PFSK-1 (cell line): ENCODE results near the gene USP13.

Experiments
- FOXP2 ChIP-seq: optimal IDR thresholded peaks from 2 replicates; pipeline ENCODE3; 2011; ENCODE audit warnings: borderline replicate concordance, control low read depth, inconsistent platforms; ENCODE audit not compliant: insufficient read depth; ENCODE audit errors: extremely low read length, extremely low read depth
- POLR2AphosphoS5 ChIP-seq: IDR thresholded peaks from 2 replicates; pipeline ENCODE4 v1.6.1; 2012; ENCODE audit warnings: low read depth, mild to moderate bottlenecking, control low read depth, low read length, moderate library complexity
- REST ChIP-seq, 2 experiments: IDR thresholded peaks; 2 replicates each; pipeline versions ENCODE4 v1.6.1 to v1.8.0; 2011 to 2012; ENCODE audit warnings: low read depth in 2 of 2, low read length in 2 of 2, control low read depth in 1 of 2, inconsistent platforms in 1 of 2, mild to moderate bottlenecking in 1 of 2, moderate library complexity in 1 of 2; ENCODE audit not compliant: insufficient read depth in 1 of 2
- SIN3A ChIP-seq: IDR thresholded peaks from 2 replicates; pipeline ENCODE4 v1.6.1; 2012; ENCODE audit warnings: mild to moderate bottlenecking, low read length, moderate library complexity, borderline replicate concordance; ENCODE audit not compliant: insufficient read depth
- TAF1 ChIP-seq: IDR thresholded peaks from 2 replicates; pipeline ENCODE4 v1.6.1; 2012; ENCODE audit warnings: low read length, control low read depth, borderline replicate concordance; ENCODE audit not compliant: insufficient read depth

The USP13 gene

GRCh38 chr3:179788996-179789395 lies 136.2 kb downstream of the USP13 start:
- no peak for TF ChIP-seq REST (IDR thresholded peaks at IDR 0.05; ENCODE audit: insufficient read depth in 1 of 2, low read depth in 2 of 2, low read length in 2 of 2)
- TF ChIP-seq POLR2AphosphoS5: no peak
- no peak for TF ChIP-seq TAF1
- no peak for TF ChIP-seq SIN3A
- TF ChIP-seq FOXP2: no peak

- TF ChIP-seq POLR2AphosphoS5 (no peak), TAF1 (no peak), FOXP2 (no peak), REST (IDR thresholded peaks at IDR 0.05; ENCODE audit: insufficient read depth in 1 of 2, low read depth in 2 of 2, low read length in 2 of 2) (no peak), SIN3A (no peak)
Measured at GRCh38 chr3:179791793-179792192, 139.0 kb downstream of the USP13 start.

- TF ChIP-seq REST (IDR thresholded peaks at IDR 0.05; ENCODE audit: insufficient read depth in 1 of 2, low read depth in 2 of 2, low read length in 2 of 2) (no peak), TAF1 (no peak), FOXP2 (no peak), SIN3A (no peak), POLR2AphosphoS5 (no peak)
Measured at GRCh38 chr3:179794355-179794754, 141.5 kb downstream of the USP13 start.

GRCh38 chr3:179796421-179796820 lies 143.6 kb downstream of the USP13 start:
- TF ChIP-seq REST (IDR thresholded peaks at IDR 0.05; ENCODE audit: insufficient read depth in 1 of 2, low read depth in 2 of 2, low read length in 2 of 2): no peak
- no peak for TF ChIP-seq TAF1
- TF ChIP-seq POLR2AphosphoS5: no peak
- TF ChIP-seq FOXP2: no peak
- TF ChIP-seq SIN3A: no peak

- TF ChIP-seq POLR2AphosphoS5 (no peak), REST (IDR thresholded peaks at IDR 0.05; ENCODE audit: insufficient read depth in 1 of 2, low read depth in 2 of 2, low read length in 2 of 2) (no peak), TAF1 (no peak), SIN3A (no peak), FOXP2 (no peak)
Measured at GRCh38 chr3:179797192-179797591, 144.4 kb downstream of the USP13 start.
